ENCODE results near the gene PPP4R4.

Gene PPP4R4

DNA sequence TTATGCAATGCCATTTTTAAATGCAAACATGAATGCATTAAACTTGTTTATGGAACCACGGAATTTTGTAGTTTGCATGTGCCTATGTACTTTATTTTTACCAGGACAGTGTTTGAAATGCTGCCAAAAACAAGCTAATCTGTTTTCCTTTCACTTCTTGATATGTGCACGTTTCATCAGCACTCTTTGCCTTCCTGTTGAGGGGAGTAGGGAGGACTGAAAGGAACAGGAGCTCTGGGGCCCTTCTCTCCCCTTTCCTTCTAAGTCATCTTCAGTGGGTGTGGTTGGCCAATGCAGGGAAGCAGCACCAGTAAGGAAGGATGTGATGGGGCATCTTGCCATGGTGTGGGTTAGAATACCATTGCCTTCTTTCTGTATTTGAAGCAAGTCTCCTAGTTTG is 12.1 kb upstream of the PPP4R4 start:
- no peaks in the 10 kb centered on the region for H3K9me3 ChIP-seq (ENCODE audit: control insufficient read depth, low read length)
- no CpG with 5 or more reads among the region's 2 CpGs for WGBS
- no peaks in the 10 kb centered on the region for H3K4me1 ChIP-seq (ENCODE audit: control insufficient read depth, insufficient read depth, low read depth, low read length)
- no peak overlapping the region for H3K14ac ChIP-seq (ENCODE audit: low read length in 2 of 2)
- no peak overlapping the region for H2AK5ac ChIP-seq (ENCODE audit: low read length, severe bottlenecking)
- no peak overlapping the region for H3K4me2 ChIP-seq (ENCODE audit: low read length, poor library complexity, severe bottlenecking)
- no peak overlapping the region for H3K27ac ChIP-seq (ENCODE audit: low read length, poor library complexity, severe bottlenecking)
- H2BK5ac ChIP-seq (ENCODE audit: low read depth, low read length, poor library complexity, severe bottlenecking) = no peak overlapping the region
- no peak overlapping the region for H2BK12ac ChIP-seq (ENCODE audit: low read length in 2 of 2)
- H3K36me3 ChIP-seq (ENCODE audit: control insufficient read depth in 1 of 2, insufficient read depth in 2 of 2, low read depth in 1 of 2, low read length in 2 of 2) = no peaks in the 10 kb centered on the region
- H3K23ac ChIP-seq (ENCODE audit: low read length in 2 of 2) = no peak overlapping the region
- H3K18ac ChIP-seq (ENCODE audit: low read depth in 1 of 2, low read length in 2 of 2) = no peak overlapping the region
- no peak for DNase-seq
- no peaks in the 10 kb centered on the region for H3K79me1 ChIP-seq (replicated peaks; ENCODE audit: low read length, poor library complexity, severe bottlenecking)
- no peak overlapping the region for H4K8ac ChIP-seq (ENCODE audit: low read length)
- no peak overlapping the region for H2BK15ac ChIP-seq (ENCODE audit: low read depth, poor library complexity, severe bottlenecking)
- no peak overlapping the region for H3K9ac ChIP-seq (ENCODE audit: low read length)
- no peak overlapping the region for H3K4ac ChIP-seq (ENCODE audit: low read depth in 1 of 2, low read length in 2 of 2)
- H3K4me3 ChIP-seq (ENCODE audit: insufficient read depth in 1 of 2, low read depth in 1 of 2, low read length in 2 of 2) = no peak overlapping the region
- H2BK120ac ChIP-seq (ENCODE audit: low read depth, low read length) = no peak overlapping the region
- no peak overlapping the region for H4K91ac ChIP-seq (ENCODE audit: low read length)
- peaks cover 22 to 48% of the 10 kb centered on the region in 2 experiments for H3K27me3 ChIP-seq (ENCODE audit: control insufficient read depth in 1 of 2, insufficient read depth in 1 of 2, low read length in 2 of 2)
- H2AFZ ChIP-seq (ENCODE audit: low read depth, low read length) = no peak overlapping the region

DNA sequence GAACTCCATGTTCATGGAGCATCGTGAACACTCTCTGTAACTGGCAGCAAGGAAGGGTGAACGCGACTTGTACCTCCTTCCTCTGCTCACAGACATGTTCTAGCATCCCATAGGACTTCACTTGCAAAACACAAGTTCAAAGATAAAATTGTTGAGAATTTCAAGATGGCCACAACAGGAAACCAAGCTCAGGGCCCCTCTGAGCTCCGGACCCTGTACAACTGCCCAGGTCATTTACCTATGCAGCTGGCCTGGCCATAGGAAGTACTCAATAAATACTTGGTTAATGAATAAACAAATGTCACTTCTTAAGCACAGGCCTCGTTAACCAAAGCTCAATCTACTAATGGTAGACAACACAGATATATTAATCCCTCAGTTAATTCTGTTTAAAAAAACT is 11.7 kb upstream of the PPP4R4 start:
- Histone ChIP-seq H3K27me3 (ENCODE audit: control insufficient read depth in 1 of 2, insufficient read depth in 1 of 2, low read length in 2 of 2) (peaks cover 25 to 46% of the 10 kb centered on the region in 2 experiments), H2BK5ac (ENCODE audit: low read depth, low read length, poor library complexity, severe bottlenecking) (no peak overlapping the region), H3K4ac (ENCODE audit: low read depth in 1 of 2, low read length in 2 of 2) (no peak overlapping the region), H3K79me1 (replicated peaks; ENCODE audit: low read length, poor library complexity, severe bottlenecking) (no peaks in the 10 kb centered on the region), H3K4me3 (ENCODE audit: insufficient read depth in 1 of 2, low read depth in 1 of 2, low read length in 2 of 2) (no peak overlapping the region), H4K91ac (ENCODE audit: low read length) (no peak overlapping the region), H3K9ac (ENCODE audit: low read length) (no peak overlapping the region), H3K18ac (ENCODE audit: low read depth in 1 of 2, low read length in 2 of 2) (no peak overlapping the region), H3K4me1 (ENCODE audit: control insufficient read depth, insufficient read depth, low read depth, low read length) (no peaks in the 10 kb centered on the region), H2AFZ (ENCODE audit: low read depth, low read length) (no peak overlapping the region), H3K36me3 (ENCODE audit: control insufficient read depth in 1 of 2, insufficient read depth in 2 of 2, low read depth in 1 of 2, low read length in 2 of 2) (no peaks in the 10 kb centered on the region), H3K27ac (ENCODE audit: low read length, poor library complexity, severe bottlenecking) (no peak overlapping the region), H2BK120ac (ENCODE audit: low read depth, low read length) (no peak overlapping the region), H3K14ac (ENCODE audit: low read length in 2 of 2) (no peak overlapping the region), H3K23ac (ENCODE audit: low read length in 2 of 2) (no peak overlapping the region), H4K8ac (ENCODE audit: low read length) (no peak overlapping the region), H3K9me3 (ENCODE audit: control insufficient read depth, low read length) (no peaks in the 10 kb centered on the region), H2BK12ac (ENCODE audit: low read length in 2 of 2) (no peak overlapping the region), H2AK5ac (ENCODE audit: low read length, severe bottlenecking) (no peak overlapping the region), H3K4me2 (ENCODE audit: low read length, poor library complexity, severe bottlenecking) (no peak overlapping the region), H2BK15ac (ENCODE audit: low read depth, poor library complexity, severe bottlenecking) (no peak overlapping the region)
- DNase-seq = no peak
- WGBS = 77% methylated on average over 5 of the region's 5 CpGs

DNA sequence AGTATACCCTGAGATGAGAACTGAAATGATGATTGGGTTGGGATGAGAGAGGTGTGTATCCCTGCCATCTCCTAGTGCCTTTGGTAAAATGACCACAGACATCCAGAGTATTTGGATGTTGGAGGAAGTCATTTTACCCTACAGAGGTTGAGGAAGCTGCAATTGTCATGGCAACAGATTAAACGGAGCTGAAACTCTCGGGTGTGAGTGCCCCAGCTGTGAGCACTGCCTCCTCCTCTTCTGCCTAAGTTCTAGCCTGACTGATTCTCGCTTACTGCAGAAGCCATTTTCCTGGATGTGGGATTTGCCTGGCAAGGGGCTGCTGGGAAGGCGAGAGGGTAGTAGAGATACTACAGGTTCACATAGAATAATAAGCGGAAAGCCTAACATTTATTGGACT is 10.3 kb upstream of the PPP4R4 start:
- no peak overlapping the region for H4K91ac ChIP-seq (ENCODE audit: low read length)
- no peak overlapping the region for H3K4ac ChIP-seq (ENCODE audit: low read depth in 1 of 2, low read length in 2 of 2)
- no peaks in the 10 kb centered on the region for H3K79me1 ChIP-seq (replicated peaks; ENCODE audit: low read length, poor library complexity, severe bottlenecking)
- H3K9ac ChIP-seq (ENCODE audit: low read length) = no peak overlapping the region
- no peaks in the 10 kb centered on the region for H3K4me1 ChIP-seq (ENCODE audit: control insufficient read depth, insufficient read depth, low read depth, low read length)
- peaks cover 21 to 38% of the 10 kb centered on the region in 2 experiments for H3K27me3 ChIP-seq (ENCODE audit: control insufficient read depth in 1 of 2, insufficient read depth in 1 of 2, low read length in 2 of 2)
- 58% methylated on average over 5 of the region's 5 CpGs for WGBS
- no peak overlapping the region for H3K4me3 ChIP-seq (ENCODE audit: insufficient read depth in 1 of 2, low read depth in 1 of 2, low read length in 2 of 2)
- DNase-seq = no peak
- no peak overlapping the region for H3K4me2 ChIP-seq (ENCODE audit: low read length, poor library complexity, severe bottlenecking)
- H2BK15ac ChIP-seq (ENCODE audit: low read depth, poor library complexity, severe bottlenecking) = no peak overlapping the region
- H2BK12ac ChIP-seq (ENCODE audit: low read length in 2 of 2) = no peak overlapping the region
- H3K14ac ChIP-seq (ENCODE audit: low read length in 2 of 2) = no peak overlapping the region
- H2BK120ac ChIP-seq (ENCODE audit: low read depth, low read length) = no peak overlapping the region
- H4K8ac ChIP-seq (ENCODE audit: low read length) = no peak overlapping the region
- H3K9me3 ChIP-seq (ENCODE audit: control insufficient read depth, low read length) = no peaks in the 10 kb centered on the region
- H3K18ac ChIP-seq (ENCODE audit: low read depth in 1 of 2, low read length in 2 of 2) = no peak overlapping the region
- H2AFZ ChIP-seq (ENCODE audit: low read depth, low read length) = no peak overlapping the region
- H2BK5ac ChIP-seq (ENCODE audit: low read depth, low read length, poor library complexity, severe bottlenecking) = no peak overlapping the region
- H3K27ac ChIP-seq (ENCODE audit: low read length, poor library complexity, severe bottlenecking) = no peak overlapping the region
- no peak overlapping the region for H2AK5ac ChIP-seq (ENCODE audit: low read length, severe bottlenecking)
- no peaks in the 10 kb centered on the region for H3K36me3 ChIP-seq (ENCODE audit: control insufficient read depth in 1 of 2, insufficient read depth in 2 of 2, low read depth in 1 of 2, low read length in 2 of 2)
- no peak overlapping the region for H3K23ac ChIP-seq (ENCODE audit: low read length in 2 of 2)

DNA sequence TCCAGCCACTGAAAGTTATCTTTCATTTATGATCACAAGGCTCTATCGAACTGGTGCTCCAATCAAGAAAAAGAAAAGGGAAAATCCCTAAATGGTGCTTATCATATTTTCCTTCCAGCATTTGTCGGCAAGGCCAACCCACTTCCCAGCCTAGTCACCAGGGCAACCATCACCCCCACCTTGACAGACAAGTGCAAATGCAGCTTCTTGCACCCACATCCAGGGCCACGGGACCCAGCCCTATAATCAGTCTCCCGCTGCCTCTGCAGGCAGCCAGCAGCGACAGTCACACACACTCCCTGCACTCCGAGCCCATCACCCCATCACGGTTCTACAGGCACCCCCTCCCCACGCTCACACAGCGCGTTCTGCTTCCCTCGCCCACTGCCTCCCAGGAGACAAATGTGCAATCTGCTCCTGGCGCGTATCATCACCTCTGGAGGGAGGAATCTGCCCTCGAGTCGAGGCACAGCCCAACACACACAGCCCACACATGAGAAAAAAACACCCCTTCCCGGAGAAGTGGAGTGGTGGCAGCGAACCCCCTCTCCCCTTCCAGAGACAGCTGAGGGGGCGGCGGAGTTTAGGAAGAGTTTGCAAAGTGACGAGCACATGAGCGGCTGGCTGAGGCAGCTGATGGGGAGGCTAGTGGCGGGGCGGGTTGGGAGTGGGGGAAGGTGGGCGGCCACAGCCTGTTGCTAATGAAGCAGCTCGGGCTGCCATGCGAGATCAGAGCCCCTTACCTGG is 9.3 kb upstream of the PPP4R4 start:
- no peak overlapping the region for H3K18ac ChIP-seq (ENCODE audit: low read depth in 1 of 2, low read length in 2 of 2)
- WGBS = 25% methylated on average over 22 of the region's 26 CpGs
- no peak overlapping the region for H2BK120ac ChIP-seq (ENCODE audit: low read depth, low read length)

More for the DNA sequence above, 9.3 kb upstream of the PPP4R4 start:
- Histone ChIP-seq H3K14ac (ENCODE audit: low read length in 2 of 2) (no peak overlapping the region), H2AFZ (ENCODE audit: low read depth, low read length) (no peak overlapping the region), H3K27me3 (ENCODE audit: control insufficient read depth in 1 of 2, insufficient read depth in 1 of 2, low read length in 2 of 2) (peaks cover 21 to 38% of the 10 kb centered on the region in 2 experiments), H4K91ac (ENCODE audit: low read length) (no peak overlapping the region), H3K36me3 (ENCODE audit: control insufficient read depth in 1 of 2, insufficient read depth in 2 of 2, low read depth in 1 of 2, low read length in 2 of 2) (no peaks in the 10 kb centered on the region), H3K9ac (ENCODE audit: low read length) (no peak overlapping the region), H3K4ac (ENCODE audit: low read depth in 1 of 2, low read length in 2 of 2) (no peak overlapping the region), H2BK5ac (ENCODE audit: low read depth, low read length, poor library complexity, severe bottlenecking) (no peak overlapping the region), H4K8ac (ENCODE audit: low read length) (no peak overlapping the region), H3K4me3 (ENCODE audit: insufficient read depth in 1 of 2, low read depth in 1 of 2, low read length in 2 of 2) (peak overlapping the region in 1 of 2 experiments; percentile 23), H3K4me1 (ENCODE audit: control insufficient read depth, insufficient read depth, low read depth, low read length) (no peaks in the 10 kb centered on the region), H3K9me3 (ENCODE audit: control insufficient read depth, low read length) (no peaks in the 10 kb centered on the region), H2BK15ac (ENCODE audit: low read depth, poor library complexity, severe bottlenecking) (no peak overlapping the region), H2BK12ac (ENCODE audit: low read length in 2 of 2) (no peak overlapping the region), H3K27ac (ENCODE audit: low read length, poor library complexity, severe bottlenecking) (no peak overlapping the region), H3K4me2 (ENCODE audit: low read length, poor library complexity, severe bottlenecking) (no peak overlapping the region), H2AK5ac (ENCODE audit: low read length, severe bottlenecking) (no peak overlapping the region), H3K79me1 (replicated peaks; ENCODE audit: low read length, poor library complexity, severe bottlenecking) (no peaks in the 10 kb centered on the region), H3K23ac (ENCODE audit: low read length in 2 of 2) (no peak overlapping the region)
- no peak for DNase-seq

All from mesenchymal stem cell (in vitro differentiated cells and primary cell).